ENCODE data around the gene PRKAR2B. TPM values are rescaled to one million over a fixed set of nuclear protein-coding genes. Genes with fewer than 3 reads are reported as not detected.

The PRKAR2B gene
- total RNA-seq, 4 donors from 2014 or later = 89.5 to 127 (median 102) TPM

DNA sequence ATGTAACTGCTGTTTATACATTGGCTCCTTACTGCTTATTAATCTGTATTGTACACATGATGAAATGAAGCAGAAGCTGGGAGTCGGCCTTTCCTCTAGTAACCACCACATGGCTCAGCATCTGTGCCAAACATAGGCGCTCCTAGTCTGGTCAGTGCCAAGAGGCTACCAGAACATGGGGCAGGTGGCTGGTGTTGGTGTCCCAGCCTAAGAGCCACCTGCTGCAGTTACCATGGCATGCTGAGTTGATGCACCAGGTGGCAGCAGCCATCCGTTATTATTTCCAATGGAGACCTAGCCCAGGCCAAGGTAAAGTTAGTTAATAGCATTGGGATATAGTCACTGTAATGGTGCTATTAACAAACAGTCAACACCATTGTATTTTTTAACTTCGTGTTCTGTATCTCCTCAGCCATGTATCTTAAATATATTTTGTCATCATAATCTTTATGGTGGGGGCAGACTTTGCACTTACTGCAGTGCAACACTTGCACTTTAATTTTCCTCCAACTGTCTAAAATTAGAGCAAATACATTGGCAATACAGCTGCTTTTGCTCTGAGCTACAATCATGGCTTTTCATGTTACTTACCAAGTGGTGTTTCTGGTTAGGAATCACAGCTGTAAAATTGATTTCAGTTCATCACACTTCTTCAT, 157.4 kb downstream of the PRKAR2B start:
- DNase-seq (ENCODE audit: extremely low spot score) = no peak
- H3K36me3 ChIP-seq = peaks cover 49 to 96% (median 82%) of the 10 kb centered on the region in 4 donors
- no peak overlapping the region for H3K4me3 ChIP-seq
- no peaks in the 10 kb centered on the region for H3K27me3 ChIP-seq
- TF ChIP-seq CTCF (IDR thresholded peaks at IDR 0.05) = peak in 2 of 3 experiments; percentile 23 to 37
- no peak for TF ChIP-seq POLR2A (IDR thresholded peaks at IDR 0.05; ENCODE audit: low read depth)
- intact Hi-C loops (cut with DNase I) = no loop called here
- H3K4me1 ChIP-seq = peaks cover 7 to 24% (median 18%) of the 10 kb centered on the region in 4 donors
- WGBS = 83% methylated on average over 4 of the region's 4 CpGs
- no peak overlapping the region for H3K27ac ChIP-seq (replicated peaks in 1 of 4)
- H3K9me3 ChIP-seq = no peaks in the 10 kb centered on the region

- H3K36me3 ChIP-seq = peaks cover 41 to 82% (median 68%) of the 10 kb centered on the region in 4 donors
- TF ChIP-seq POLR2AphosphoS5 (IDR thresholded peaks at IDR 0.05) (no peak), EP300 (IDR thresholded peaks at IDR 0.05) (no peak), POLR2A (IDR thresholded peaks at IDR 0.05; ENCODE audit: low read depth) (no peak), CTCF (IDR thresholded peaks at IDR 0.05) (no peak)
Measured at GRCh38 chr7:107203607-107204006, 159.1 kb downstream of the PRKAR2B start.

DNA sequence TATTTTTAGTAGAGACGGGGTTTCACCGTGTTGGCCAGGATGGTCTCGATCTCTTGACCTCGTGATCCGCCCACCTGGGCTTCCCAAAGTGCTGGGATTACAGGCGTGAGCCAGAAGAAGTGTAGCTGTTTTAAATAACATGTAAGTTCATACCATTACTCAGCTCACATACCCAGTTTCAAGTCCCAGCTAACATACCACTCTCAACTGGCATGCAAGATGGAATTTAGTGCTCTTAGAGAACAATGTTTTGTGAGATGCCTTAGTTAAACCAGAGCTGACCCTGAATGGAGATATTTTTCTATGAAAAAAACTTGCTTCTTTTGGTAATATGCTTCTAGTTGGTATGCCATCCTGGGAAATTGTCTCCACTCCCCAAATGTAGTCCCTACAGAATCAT, 161.6 kb downstream of the PRKAR2B start:
- H3K27ac ChIP-seq (replicated peaks in 1 of 4) = no peak overlapping the region

More at GRCh38 chr7:107203607-107204006, 159.1 kb downstream of the PRKAR2B start:
- no peaks in the 10 kb centered on the region for H3K27me3 ChIP-seq
- WGBS = 89% methylated on average over 7 of the region's 7 CpGs
- no peak overlapping the region for H3K27ac ChIP-seq (replicated peaks in 1 of 4)
- H3K9me3 ChIP-seq = no peaks in the 10 kb centered on the region
- DNase-seq (ENCODE audit: extremely low spot score) = no peak
- H3K4me1 ChIP-seq = peaks cover 21 to 41% (median 34%) of the 10 kb centered on the region in 4 donors
- H3K4me3 ChIP-seq = no peak overlapping the region
- intact Hi-C loops (cut with DNase I) = no loop called here

GRCh38 chr7:107206706-107207105, 162.2 kb downstream of the PRKAR2B start:
- intact Hi-C loops (cut with DNase I) = no loop called here
- H3K27ac ChIP-seq (replicated peaks in 1 of 4) = no peak overlapping the region
- peaks cover 19 to 33% (median 26%) of the 10 kb centered on the region in 4 donors for H3K4me1 ChIP-seq
- peaks cover 36 to 74% (median 56%) of the 10 kb centered on the region in 4 donors for H3K36me3 ChIP-seq
- TF ChIP-seq CTCF (IDR thresholded peaks at IDR 0.05) = no peak
- no peak for TF ChIP-seq EP300 (IDR thresholded peaks at IDR 0.05)
- TF ChIP-seq POLR2A (IDR thresholded peaks at IDR 0.05; ENCODE audit: low read depth) = no peak
- no peak for TF ChIP-seq POLR2AphosphoS5 (IDR thresholded peaks at IDR 0.05)
- H3K27me3 ChIP-seq = no peaks in the 10 kb centered on the region
- H3K4me3 ChIP-seq = no peak overlapping the region
- H3K9me3 ChIP-seq = no peaks in the 10 kb centered on the region
- WGBS = 65% methylated on average over 3 of the region's 3 CpGs
- no peak for DNase-seq (ENCODE audit: extremely low spot score)

More for the DNA sequence above, 161.6 kb downstream of the PRKAR2B start:
- Histone ChIP-seq H3K36me3 (peaks cover 38 to 79% (median 61%) of the 10 kb centered on the region in 4 donors), H3K9me3 (no peaks in the 10 kb centered on the region), H3K27me3 (no peaks in the 10 kb centered on the region), H3K4me3 (no peak overlapping the region), H3K4me1 (peaks cover 19 to 33% (median 26%) of the 10 kb centered on the region in 4 donors)
- no peak for TF ChIP-seq CTCF (IDR thresholded peaks at IDR 0.05)
- WGBS = 95% methylated on average over 6 of the region's 6 CpGs
- intact Hi-C loops (cut with DNase I) = no loop called here
- DNase-seq (ENCODE audit: extremely low spot score) = no peak

DNA sequence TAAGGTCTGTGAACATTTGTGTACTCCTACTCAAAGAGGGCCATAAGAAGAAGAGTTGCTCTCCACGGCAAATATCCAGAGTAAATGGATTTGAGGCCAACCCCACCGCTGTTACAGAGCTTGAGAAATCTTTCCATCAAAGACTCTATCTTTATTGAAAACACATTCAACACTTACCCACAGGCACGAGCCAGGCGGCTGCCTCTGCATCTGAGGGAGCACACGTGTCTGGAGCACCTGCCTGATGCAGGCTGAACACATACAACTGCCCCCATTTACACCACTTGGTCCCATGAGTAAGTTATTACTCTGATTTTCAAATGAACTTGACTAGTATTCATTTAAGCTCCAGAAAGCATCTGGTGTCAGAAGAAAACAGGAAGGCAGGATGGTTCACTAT, 163.0 kb downstream of the PRKAR2B start:
- H3K4me3 ChIP-seq = no peak overlapping the region
- peaks cover 28 to 66% (median 48%) of the 10 kb centered on the region in 4 donors for H3K36me3 ChIP-seq
- WGBS = 90% methylated on average over 5 of the region's 5 CpGs
- intact Hi-C loops (cut with DNase I) = no loop called here
- peaks cover 19 to 33% (median 26%) of the 10 kb centered on the region in 4 donors for H3K4me1 ChIP-seq
- no peak for TF ChIP-seq POLR2AphosphoS5 (IDR thresholded peaks at IDR 0.05)
- TF ChIP-seq EP300 (IDR thresholded peaks at IDR 0.05) = no peak
- no peaks in the 10 kb centered on the region for H3K9me3 ChIP-seq
- DNase-seq (ENCODE audit: extremely low spot score) = no peak
- no peaks in the 10 kb centered on the region for H3K27me3 ChIP-seq
- H3K27ac ChIP-seq (replicated peaks in 1 of 4) = peak overlapping the region; percentile 27 to 66 (median 46)
